NT2/D1 (cell line): ENCODE measurements around the gene ZNF283.

ENCODE experiments used
- DNase-seq: peaks from one replicate; pipeline ENCODE4 v3.0.0-alpha.2; 2011; ENCODE audit warnings: low read depth, low spot score
- H3K27me3 ChIP-seq: 2 replicates; pipeline ENCODE4 v1.6.0; 2011; ENCODE audit warnings: mild to moderate bottlenecking; ENCODE audit not compliant: insufficient read length, insufficient read depth
- H3K36me3 ChIP-seq: 2 replicates; pipeline ENCODE4 v1.6.1; 2011; ENCODE audit warnings: mild to moderate bottlenecking, low read length, mixed read lengths; ENCODE audit not compliant: insufficient read depth, insufficient read length
- H3K4me1 ChIP-seq: 2 replicates; pipeline ENCODE4 v1.5.1; 2011; ENCODE audit not compliant: insufficient read depth, insufficient read length
- H3K4me3 ChIP-seq: 2 replicates; pipeline ENCODE4 v1.5.1; 2011; ENCODE audit warnings: low read depth; ENCODE audit not compliant: insufficient read length
- H3K9ac ChIP-seq: 2 replicates; pipeline ENCODE4 v1.6.0; 2011; ENCODE audit warnings: low read depth; ENCODE audit not compliant: insufficient read length
- H3K9me3 ChIP-seq: 2 replicates; pipeline ENCODE4 v1.5.1; 2011; ENCODE audit warnings: mild to moderate bottlenecking, low read length; ENCODE audit not compliant: insufficient read depth
- SUZ12 ChIP-seq: IDR thresholded peaks from 2 replicates; pipeline ENCODE4 v1.6.1; 2011; ENCODE audit not compliant: insufficient read length, insufficient read depth; ENCODE audit errors: extremely low read depth
- YY1 ChIP-seq: IDR thresholded peaks from 2 replicates; pipeline ENCODE4 v1.6.1; 2011; ENCODE audit not compliant: insufficient read length, insufficient read depth
- ZNF274 ChIP-seq: IDR thresholded peaks from 2 replicates; pipeline ENCODE4 v1.6.1; 2011; ENCODE audit warnings: mild to moderate bottlenecking, low read depth, low read length

Gene ZNF283

GRCh38 chr19:43790587-43790986 is 36.5 kb upstream of the ZNF283 start:
- no peaks in the 10 kb centered on the region for H3K36me3 ChIP-seq
- no peaks in the 10 kb centered on the region for H3K9me3 ChIP-seq
- H3K27me3 ChIP-seq = peaks cover 2% of the 10 kb centered on the region
- H3K4me1 ChIP-seq = no peaks in the 10 kb centered on the region
- no peak overlapping the region for H3K4me3 ChIP-seq
- no peak for DNase-seq
- H3K9ac ChIP-seq = no peak overlapping the region
- TF ChIP-seq SUZ12 = no peak
- TF ChIP-seq YY1 = no peak
- TF ChIP-seq ZNF274 = no peak

GRCh38 chr19:43797118-43797517 is 30.0 kb upstream of the ZNF283 start:
- no peak for DNase-seq
- no peak for TF ChIP-seq ZNF274
- Histone ChIP-seq H3K27me3 (peaks cover 37% of the 10 kb centered on the region), H3K9ac (no peak overlapping the region), H3K4me3 (no peak overlapping the region), H3K36me3 (no peaks in the 10 kb centered on the region), H3K9me3 (no peaks in the 10 kb centered on the region; the same call in 1 of the 2 replicates), H3K4me1 (peaks cover 3% of the 10 kb centered on the region)

GRCh38 chr19:43797556-43797955 is 29.6 kb upstream of the ZNF283 start:
- no peak for DNase-seq
- H3K9ac ChIP-seq = no peak overlapping the region
- H3K36me3 ChIP-seq = no peaks in the 10 kb centered on the region
- peaks cover 37% of the 10 kb centered on the region for H3K27me3 ChIP-seq
- no peak for TF ChIP-seq YY1
- TF ChIP-seq SUZ12 = no peak
- no peak for TF ChIP-seq ZNF274
- H3K4me3 ChIP-seq = no peak overlapping the region
- no peaks in the 10 kb centered on the region; the same call in 1 of the 2 replicates for H3K9me3 ChIP-seq
- H3K4me1 ChIP-seq = peaks cover 3% of the 10 kb centered on the region

GRCh38 chr19:43798026-43798545 is 29.0 kb upstream of the ZNF283 start:
- DNase-seq = no peak
- no peaks in the 10 kb centered on the region for H3K36me3 ChIP-seq
- peaks cover 37% of the 10 kb centered on the region for H3K27me3 ChIP-seq
- H3K4me1 ChIP-seq = peaks cover 3% of the 10 kb centered on the region
- peak overlapping the region; percentile 54 for H3K9ac ChIP-seq
- H3K4me3 ChIP-seq = peak overlapping the region; percentile 60
- no peak for TF ChIP-seq YY1
- TF ChIP-seq ZNF274 = no peak
- TF ChIP-seq SUZ12 = no peak
- no peaks in the 10 kb centered on the region; the same call in 1 of the 2 replicates for H3K9me3 ChIP-seq

GRCh38 chr19:43798546-43799409 is 28.3 kb upstream of the ZNF283 start:
- Histone ChIP-seq H3K9me3 (no peaks in the 10 kb centered on the region; the same call in 1 of the 2 replicates), H3K36me3 (no peaks in the 10 kb centered on the region), H3K4me3 (peak overlapping the region; percentile 60), H3K27me3 (peaks cover 37% of the 10 kb centered on the region), H3K4me1 (peaks cover 3% of the 10 kb centered on the region), H3K9ac (peak overlapping the region; percentile 64)
- DNase-seq = no peak
- no peak for TF ChIP-seq ZNF274
- TF ChIP-seq YY1 = no peak
- no peak for TF ChIP-seq SUZ12

- no peak overlapping the region for H3K9ac ChIP-seq
- no peak for TF ChIP-seq ZNF274
- no peak for TF ChIP-seq SUZ12
- TF ChIP-seq YY1 = no peak
- DNase-seq = no peak
- H3K9me3 ChIP-seq = no peaks in the 10 kb centered on the region; the same call in 1 of the 2 replicates
- H3K4me1 ChIP-seq = peaks cover 3% of the 10 kb centered on the region
- H3K36me3 ChIP-seq = no peaks in the 10 kb centered on the region
- H3K27me3 ChIP-seq = peaks cover 37% of the 10 kb centered on the region
- no peak overlapping the region for H3K4me3 ChIP-seq
These were observed 27.5 kb upstream of the ZNF283 start for GRCh38 chr19:43799502-43800142.
